GM19193 (cell line): Measurements from ENCODE around the gene OSTF1.

ENCODE experiments used
- POLR2A ChIP-seq: IDR thresholded peaks from 4 replicates; pipeline ENCODE4 v1.6.1; 2011; ENCODE audit not compliant: insufficient read depth, insufficient read length; ENCODE audit errors: extremely low read depth

Gene OSTF1

GRCh38 chr9:75105841-75106240 lies 17.5 kb downstream of the OSTF1 start:
- no peak for TF ChIP-seq POLR2A

- no peak for TF ChIP-seq POLR2A
Observed at GRCh38 chr9:75106857-75107256, 18.5 kb downstream of the OSTF1 start.

GRCh38 chr9:75108571-75108970 lies 20.3 kb downstream of the OSTF1 start:
- TF ChIP-seq POLR2A = no peak

- TF ChIP-seq POLR2A = no peak
Observed at GRCh38 chr9:75109210-75109839, 21.0 kb downstream of the OSTF1 start.

GRCh38 chr9:75111019-75111622 lies 22.8 kb downstream of the OSTF1 start:
- TF ChIP-seq POLR2A = no peak

GRCh38 chr9:75112789-75113188 lies 24.5 kb downstream of the OSTF1 start:
- no peak for TF ChIP-seq POLR2A

- TF ChIP-seq POLR2A = no peak
Observed at GRCh38 chr9:75116306-75116705, 28.0 kb downstream of the OSTF1 start.

- TF ChIP-seq POLR2A = no peak
Observed at GRCh38 chr9:75117564-75117963, 29.2 kb downstream of the OSTF1 start.

GRCh38 chr9:75120686-75121085 lies 32.4 kb downstream of the OSTF1 start:
- no peak for TF ChIP-seq POLR2A

- no peak for TF ChIP-seq POLR2A
Observed at GRCh38 chr9:75121914-75122558, 33.7 kb downstream of the OSTF1 start.

GRCh38 chr9:75123696-75124095 lies 35.4 kb downstream of the OSTF1 start:
- no peak for TF ChIP-seq POLR2A

GRCh38 chr9:75128535-75128934 lies 40.2 kb downstream of the OSTF1 start:
- no peak for TF ChIP-seq POLR2A

GRCh38 chr9:75130172-75130571 lies 41.9 kb downstream of the OSTF1 start:
- TF ChIP-seq POLR2A = no peak

GRCh38 chr9:75130621-75131230 lies 42.4 kb downstream of the OSTF1 start:
- TF ChIP-seq POLR2A = no peak

- TF ChIP-seq POLR2A = no peak
Observed at GRCh38 chr9:75131700-75132099, 43.4 kb downstream of the OSTF1 start.

GRCh38 chr9:75132244-75132643 lies 43.9 kb downstream of the OSTF1 start:
- no peak for TF ChIP-seq POLR2A
